ENCODE data around the gene CCZ1.
"Not testable (repeated sequence)": the region's sequence is repeated elsewhere in the genome, so short reads cannot be mapped to it uniquely, and the experiment has no call there.

- TF ChIP-seq, protein P1, sequence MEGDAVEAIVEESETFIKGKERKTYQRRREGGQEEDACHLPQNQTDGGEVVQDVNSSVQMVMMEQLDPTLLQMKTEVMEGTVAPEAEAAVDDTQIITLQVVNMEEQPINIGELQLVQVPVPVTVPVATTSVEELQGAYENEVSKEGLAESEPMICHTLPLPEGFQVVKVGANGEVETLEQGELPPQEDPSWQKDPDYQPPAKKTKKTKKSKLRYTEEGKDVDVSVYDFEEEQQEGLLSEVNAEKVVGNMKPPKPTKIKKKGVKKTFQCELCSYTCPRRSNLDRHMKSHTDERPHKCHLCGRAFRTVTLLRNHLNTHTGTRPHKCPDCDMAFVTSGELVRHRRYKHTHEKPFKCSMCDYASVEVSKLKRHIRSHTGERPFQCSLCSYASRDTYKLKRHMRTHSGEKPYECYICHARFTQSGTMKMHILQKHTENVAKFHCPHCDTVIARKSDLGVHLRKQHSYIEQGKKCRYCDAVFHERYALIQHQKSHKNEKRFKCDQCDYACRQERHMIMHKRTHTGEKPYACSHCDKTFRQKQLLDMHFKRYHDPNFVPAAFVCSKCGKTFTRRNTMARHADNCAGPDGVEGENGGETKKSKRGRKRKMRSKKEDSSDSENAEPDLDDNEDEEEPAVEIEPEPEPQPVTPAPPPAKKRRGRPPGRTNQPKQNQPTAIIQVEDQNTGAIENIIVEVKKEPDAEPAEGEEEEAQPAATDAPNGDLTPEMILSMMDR (IDR thresholded peaks at IDR 0.05): not testable (repeated sequence)
- TF ChIP-seq POLR2A, POLR2AphosphoS5 (IDR thresholded peaks at IDR 0.05): not testable (repeated sequence)
Observed at GRCh38 chr7:5926263-5926870, 27.8 kb downstream of the CCZ1 start.

All from sigmoid colon (tissue), 4 donors.